ENCODE results near the gene SP8. TPM values are rescaled to one million over a fixed set of nuclear protein-coding genes. Genes with fewer than 3 reads are reported as not detected.

SP8 gene
- total RNA-seq, 2 experiments from 2014 or later: not detected

DNA sequence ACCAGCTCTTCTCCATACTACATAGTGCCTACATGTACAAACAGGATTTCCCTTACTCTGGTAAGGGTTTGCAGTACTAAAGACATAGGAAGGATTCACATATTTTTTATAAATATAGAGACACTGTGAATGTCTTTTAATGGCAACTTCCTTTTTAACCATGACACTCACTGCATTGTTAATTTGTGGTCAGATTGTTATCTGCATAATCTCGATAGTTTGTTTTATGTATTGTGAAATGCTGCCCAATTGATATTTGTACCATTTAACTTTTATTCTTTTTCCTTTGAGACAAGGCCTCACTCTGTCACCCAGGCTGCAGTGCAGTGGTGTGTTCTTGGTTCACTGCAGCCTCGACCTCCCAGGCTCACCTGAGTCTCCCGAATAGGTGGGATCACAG lies 39.7 kb downstream of the SP8 start:
- H3K27ac Mint-ChIP-seq: no peak overlapping the region

DNA sequence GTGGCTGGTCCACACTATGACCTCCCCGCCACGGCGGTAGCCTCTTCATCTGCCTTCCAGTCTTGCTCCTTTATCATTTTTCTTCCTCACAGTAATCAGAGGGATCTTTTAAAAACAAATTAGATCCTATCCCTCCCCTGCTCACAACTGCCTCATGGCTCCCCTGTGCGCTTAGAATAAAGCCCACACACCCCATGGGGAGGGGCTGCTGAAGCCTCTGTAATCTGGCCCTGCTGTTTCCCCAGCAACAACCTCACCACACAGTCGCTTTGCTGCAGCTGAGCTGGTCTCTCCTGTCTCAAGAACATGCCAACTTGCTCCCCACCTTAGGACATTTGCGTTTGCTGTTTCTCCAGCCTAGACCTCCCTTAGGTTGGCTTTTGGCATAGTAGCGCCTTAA lies 41.0 kb downstream of the SP8 start:
- no peak for DNase-seq
- Mint-ChIP-seq H3K27ac (no peak overlapping the region), H3K4me1 (no peaks in the 10 kb centered on the region), H3K9me3 (no peaks in the 10 kb centered on the region), H3K4me3 (no peak overlapping the region), H3K27me3 (peaks cover 15% of the 10 kb centered on the region), H3K36me3 (no peaks in the 10 kb centered on the region)

More for the DNA sequence above, 39.7 kb downstream of the SP8 start:
- Mint-ChIP-seq H3K27me3 (peaks cover 20% of the 10 kb centered on the region), H3K4me1 (no peaks in the 10 kb centered on the region), H3K9me3 (no peaks in the 10 kb centered on the region), H3K36me3 (no peaks in the 10 kb centered on the region), H3K4me3 (no peak overlapping the region)
- DNase-seq: no peak

DNA sequence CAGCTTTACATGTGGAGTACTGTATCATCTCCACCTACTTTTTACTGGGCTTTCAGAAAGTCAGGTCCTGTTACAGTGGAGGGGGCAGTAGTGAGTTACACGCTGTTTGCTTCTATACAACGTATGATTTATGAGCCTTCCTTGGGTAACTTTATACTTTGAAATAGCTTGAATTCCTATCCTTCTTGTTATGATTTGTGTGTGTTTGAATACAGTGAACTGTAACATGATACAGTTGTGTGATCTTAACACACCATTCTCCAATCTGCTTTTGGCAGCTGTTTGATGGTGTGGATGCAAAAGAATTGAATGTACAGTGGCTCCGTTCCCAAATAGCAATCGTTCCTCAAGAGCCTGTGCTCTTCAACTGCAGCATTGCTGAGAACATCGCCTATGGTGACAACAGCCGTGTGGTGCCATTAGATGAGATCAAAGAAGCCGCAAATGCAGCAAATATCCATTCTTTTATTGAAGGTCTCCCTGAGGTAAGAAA lies 41.7 kb downstream of the SP8 start:
- no peaks in the 10 kb centered on the region for H3K36me3 Mint-ChIP-seq
- H3K27ac Mint-ChIP-seq: no peak overlapping the region
- H3K4me3 Mint-ChIP-seq: no peak overlapping the region
- DNase-seq: no peak
- H3K9me3 Mint-ChIP-seq: no peaks in the 10 kb centered on the region
- no peaks in the 10 kb centered on the region for H3K4me1 Mint-ChIP-seq
- H3K27me3 Mint-ChIP-seq: peaks cover 15% of the 10 kb centered on the region

DNA sequence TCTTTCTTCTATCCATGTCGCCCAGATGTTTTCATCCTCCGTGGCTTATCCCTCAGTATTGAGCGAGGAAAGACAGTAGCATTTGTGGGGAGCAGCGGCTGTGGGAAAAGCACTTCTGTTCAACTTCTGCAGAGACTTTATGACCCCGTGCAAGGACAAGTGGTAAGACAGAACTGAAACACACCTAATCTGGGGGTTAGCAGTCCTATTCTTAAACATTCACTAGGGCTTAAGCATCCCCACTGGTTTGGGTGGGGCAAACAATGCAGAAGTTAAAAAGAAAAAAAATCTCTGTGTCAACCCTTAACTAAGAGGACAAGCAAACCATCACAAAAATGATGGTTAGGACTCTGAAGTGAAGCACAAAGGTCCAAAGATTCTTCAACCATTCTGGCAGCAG lies 43.8 kb downstream of the SP8 start:
- Mint-ChIP-seq H3K4me1 (no peaks in the 10 kb centered on the region), H3K9me3 (no peaks in the 10 kb centered on the region), H3K4me3 (no peak overlapping the region), H3K36me3 (no peaks in the 10 kb centered on the region), H3K27me3 (peaks cover 3% of the 10 kb centered on the region), H3K27ac (no peak overlapping the region)
- DNase-seq: no peak

DNA sequence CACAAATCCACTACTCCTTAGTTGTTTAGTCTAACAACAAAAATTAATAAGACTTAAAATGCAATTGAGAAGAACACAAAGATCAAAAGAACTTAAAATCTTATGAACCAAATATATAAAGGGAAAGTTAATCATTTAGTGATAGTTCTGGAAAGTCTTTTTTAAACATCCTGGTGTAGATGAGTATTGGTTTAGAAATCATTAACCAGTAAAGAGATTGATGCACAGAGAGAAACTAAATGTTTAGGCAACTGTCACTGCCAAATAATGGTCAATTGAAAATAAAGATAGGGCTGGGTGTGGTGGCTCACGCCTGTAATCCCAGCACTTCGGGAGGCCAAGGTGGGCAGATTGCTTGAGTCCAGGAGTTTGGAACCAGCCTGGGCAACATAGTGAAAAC lies 44.9 kb downstream of the SP8 start:
- Mint-ChIP-seq H3K9me3 (no peaks in the 10 kb centered on the region), H3K4me3 (no peak overlapping the region), H3K27ac (no peak overlapping the region), H3K4me1 (no peaks in the 10 kb centered on the region), H3K36me3 (no peaks in the 10 kb centered on the region), H3K27me3 (peaks cover 3% of the 10 kb centered on the region)
- DNase-seq: no peak

DNA sequence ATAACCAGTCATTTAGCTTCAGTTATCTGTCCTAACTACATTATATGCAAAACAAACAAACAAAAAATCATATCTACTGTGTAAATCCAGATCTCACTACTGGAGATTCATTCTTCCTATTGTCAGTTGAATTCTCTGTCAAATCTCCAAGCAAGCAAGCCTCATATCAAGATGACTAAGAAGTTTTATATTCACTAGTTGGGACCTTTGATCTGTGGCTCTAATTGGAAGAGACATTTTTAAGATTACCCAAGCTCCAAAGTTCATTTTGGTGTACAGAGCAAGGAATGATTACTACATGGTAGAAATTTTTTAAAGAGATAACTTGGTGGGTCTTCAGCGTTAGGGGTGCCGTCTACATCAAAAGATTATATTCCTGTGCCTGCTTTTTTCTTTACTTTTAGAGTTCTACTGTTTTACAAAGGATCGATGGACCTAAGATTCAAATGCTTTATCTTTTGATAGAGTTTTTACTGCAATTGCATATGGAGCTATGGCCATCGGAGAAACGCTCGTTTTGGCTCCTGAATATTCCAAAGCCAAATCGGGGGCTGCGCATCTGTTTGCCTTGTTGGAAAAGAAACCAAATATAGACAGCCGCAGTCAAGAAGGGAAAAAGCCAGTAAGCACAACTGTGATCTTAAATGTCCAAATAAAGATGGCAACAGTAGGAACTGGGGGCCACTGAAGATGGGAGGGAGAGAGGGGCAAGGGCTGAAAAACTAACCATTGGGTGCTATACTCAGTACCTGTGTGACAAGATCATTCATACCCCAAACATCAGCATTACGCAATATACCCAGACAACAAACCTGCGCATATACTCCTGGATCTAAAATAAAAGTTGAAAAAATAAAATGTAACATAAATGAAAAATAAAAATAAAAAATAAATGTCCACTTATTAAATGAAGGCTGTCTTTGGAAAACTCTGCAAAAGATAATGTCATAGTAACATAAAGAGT lies 47.9 kb downstream of the SP8 start:
- Mint-ChIP-seq H3K27ac (no peak overlapping the region), H3K27me3 (no peaks in the 10 kb centered on the region), H3K36me3 (no peaks in the 10 kb centered on the region), H3K9me3 (no peaks in the 10 kb centered on the region), H3K4me3 (no peak overlapping the region), H3K4me1 (no peaks in the 10 kb centered on the region)
- DNase-seq: no peak

DNA sequence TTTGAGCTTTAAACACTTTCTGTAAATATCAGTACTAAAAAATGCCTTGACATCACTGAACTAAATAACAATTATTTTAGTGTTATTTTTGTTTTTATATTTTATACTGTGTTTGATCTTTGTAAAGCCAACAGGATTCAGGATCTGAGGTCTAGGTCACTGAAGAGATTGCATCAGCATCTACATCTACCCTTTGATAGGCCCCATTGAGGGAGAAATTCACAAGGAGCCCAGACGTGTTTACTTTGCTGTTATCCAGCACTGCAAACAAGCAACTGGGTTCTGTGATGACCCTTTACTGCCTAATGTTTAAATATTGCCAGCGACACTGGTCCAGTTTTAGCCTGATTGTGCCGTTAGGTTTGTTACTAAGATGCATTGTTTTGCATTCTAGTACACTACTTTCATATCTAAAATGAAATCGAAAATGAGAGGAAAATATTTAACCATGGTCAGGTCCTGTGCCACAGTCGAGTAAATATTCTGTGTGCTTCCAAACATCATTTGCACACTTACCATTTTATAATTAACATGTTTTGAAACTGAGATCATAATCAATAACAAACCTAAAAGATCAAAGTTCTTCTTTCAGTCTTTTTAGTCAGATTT lies 48.7 kb downstream of the SP8 start:
- Mint-ChIP-seq H3K27me3 (no peaks in the 10 kb centered on the region), H3K4me3 (no peak overlapping the region), H3K9me3 (no peaks in the 10 kb centered on the region), H3K36me3 (no peaks in the 10 kb centered on the region), H3K4me1 (no peaks in the 10 kb centered on the region), H3K27ac (no peak overlapping the region)
- no peak for DNase-seq

DNA sequence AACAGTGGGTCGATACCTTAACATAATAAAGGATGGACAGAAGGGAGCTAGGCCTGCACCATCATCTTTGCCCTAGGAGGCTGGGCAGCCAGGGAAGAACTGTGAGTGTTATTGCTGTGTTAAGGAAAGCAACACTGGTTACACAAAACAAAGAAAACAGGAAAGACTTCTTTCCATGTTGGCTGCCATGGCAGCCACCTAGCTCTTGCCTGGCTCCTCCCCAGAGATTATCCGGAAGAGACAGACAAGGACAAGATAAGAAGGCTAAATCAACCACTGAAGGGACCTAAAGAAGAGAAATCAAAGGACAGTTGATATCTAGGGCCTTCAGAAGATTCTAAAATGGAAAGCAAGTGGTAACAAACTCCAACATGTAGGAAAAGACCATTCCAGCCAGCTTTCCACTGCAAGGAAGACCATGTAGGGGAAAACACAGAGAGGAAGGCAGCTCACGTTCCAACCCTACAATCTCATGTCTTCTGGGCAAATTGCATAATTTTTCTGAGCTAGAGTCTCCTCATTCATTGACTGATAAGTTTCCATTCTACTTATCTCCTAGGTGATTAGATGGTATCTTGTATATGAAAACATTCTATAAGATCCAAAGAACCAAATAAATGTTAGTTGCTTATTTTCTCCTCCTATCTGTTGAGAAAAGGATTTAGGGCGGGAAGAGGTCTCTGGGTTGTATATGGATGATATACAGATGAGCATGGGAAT lies 51.2 kb downstream of the SP8 start:
- Mint-ChIP-seq H3K9me3 (no peaks in the 10 kb centered on the region), H3K27ac (no peak overlapping the region), H3K4me3 (no peak overlapping the region)

More for the DNA sequence above, 51.2 kb downstream of the SP8 start:
- Mint-ChIP-seq H3K36me3 (no peaks in the 10 kb centered on the region), H3K4me1 (no peaks in the 10 kb centered on the region), H3K27me3 (no peaks in the 10 kb centered on the region)
- DNase-seq: no peak

Other genes with a start within 250 kb of the SP8 start
- not detected for gene ABCB5, start 171.2 kb downstream of the SP8 start, total RNA-seq